ENCODE data around the gene ERCC3.
A peak's percentile ranks its signal among the peaks of the same experiment; 100 is the strongest.
"Not testable (repeated sequence)": the region's sequence is repeated elsewhere in the genome, so short reads cannot be mapped to it uniquely, and the experiment has no call there.

The ERCC3 gene

DNA sequence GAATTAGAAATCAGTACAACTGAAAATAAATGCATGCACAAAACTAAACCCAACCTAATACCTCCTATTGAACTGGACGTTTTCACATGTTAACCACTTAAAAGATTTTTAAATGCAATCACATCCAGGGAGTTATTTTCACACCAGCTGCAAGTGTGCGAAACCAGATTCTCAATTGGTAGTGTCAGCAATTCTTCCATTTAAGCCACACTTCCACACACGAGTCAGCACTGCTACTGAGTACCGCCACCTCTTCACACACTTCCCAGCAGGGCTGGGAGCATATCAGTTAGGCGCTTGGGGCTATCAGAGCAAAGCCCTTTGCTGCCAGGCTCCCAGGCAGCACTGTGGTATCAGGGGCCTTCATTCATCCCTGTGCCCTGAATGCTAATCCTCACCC, 14.2 kb downstream of the ERCC3 start:
- no peak for DNase-seq (ENCODE audit: low read depth)

DNA sequence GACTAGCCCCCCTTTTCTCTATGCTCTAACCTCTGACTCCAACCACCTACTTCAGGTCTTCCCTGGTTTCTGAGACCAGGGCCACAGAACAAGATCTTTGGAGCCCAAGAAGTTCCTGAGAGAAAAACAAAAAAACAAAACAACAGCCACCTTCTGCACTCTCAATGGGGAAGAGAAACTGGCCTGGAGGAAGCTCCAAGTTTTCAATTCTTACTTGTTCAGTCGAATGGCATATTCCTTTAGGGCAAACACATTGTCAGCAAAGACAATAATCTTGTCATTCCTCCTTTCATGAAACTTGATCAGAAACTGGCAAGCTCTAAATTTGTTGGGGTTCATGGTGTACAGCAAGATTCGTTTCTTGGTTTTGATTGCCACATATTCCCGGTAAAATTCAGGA, 15.0 kb downstream of the ERCC3 start:
- DNase-seq (ENCODE audit: low read depth), result no peak

GRCh38 chr2:127277028-127277427, 16.9 kb downstream of the ERCC3 start:
- DNase-seq (ENCODE audit: low read depth), result no peak

- no peak for DNase-seq (ENCODE audit: low read depth)
Measured at GRCh38 chr2:127275789-127276188, 18.2 kb downstream of the ERCC3 start.

GRCh38 chr2:127275356-127275755, 18.6 kb downstream of the ERCC3 start:
- no peak for DNase-seq (ENCODE audit: low read depth)

- peak; percentile 7 for DNase-seq (ENCODE audit: low read depth)
Measured at GRCh38 chr2:127270663-127271062, 23.3 kb downstream of the ERCC3 start.

DNA sequence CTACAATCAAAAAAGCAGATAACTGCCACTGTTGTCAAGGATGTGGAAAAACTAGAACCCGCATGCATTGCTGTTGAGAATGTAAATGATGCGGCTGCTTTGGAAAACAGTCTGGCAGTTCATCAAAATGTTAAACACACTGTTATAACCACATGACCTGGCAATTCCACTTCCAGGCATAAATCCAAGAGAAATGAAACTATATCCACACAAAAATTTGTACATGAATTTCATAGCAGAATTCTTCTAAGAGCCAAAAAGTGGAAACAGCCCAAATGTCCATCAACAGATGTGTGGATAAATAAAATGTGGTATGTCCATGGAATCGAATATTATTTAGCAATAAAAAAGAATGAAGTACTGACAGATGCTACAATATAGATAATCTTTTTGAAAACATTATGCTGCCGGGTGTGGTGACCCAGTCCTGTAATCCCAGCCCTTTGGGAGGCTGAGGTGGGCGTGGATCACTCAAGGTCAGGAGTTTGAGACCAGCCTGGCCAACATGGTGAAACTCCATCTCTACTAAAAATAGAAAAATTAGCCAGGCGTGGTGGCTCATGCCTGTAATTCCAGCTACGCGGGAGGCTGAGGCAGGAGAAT, 32.0 kb downstream of the ERCC3 start:
- DNase-seq (ENCODE audit: low read depth), result no peak

DNA sequence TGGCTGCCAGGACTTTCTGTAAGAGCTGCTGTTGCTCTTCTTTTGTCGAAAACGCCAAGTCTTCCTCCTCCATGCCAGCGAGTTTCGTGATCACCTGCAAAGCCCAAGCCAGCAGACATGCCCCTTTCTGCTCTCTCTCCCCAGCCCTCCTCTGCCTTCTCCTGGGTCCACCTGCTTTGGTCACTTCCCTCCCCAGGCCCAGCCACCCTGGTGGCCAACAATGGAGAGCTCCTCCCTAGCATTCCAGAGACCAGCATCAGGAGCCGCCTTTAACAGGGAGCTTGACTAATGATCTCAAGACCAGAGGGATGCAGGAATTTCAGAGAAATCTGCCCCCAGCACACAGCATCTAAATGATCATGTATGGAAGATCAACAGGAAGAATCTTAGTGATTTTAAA, 34.6 kb downstream of the ERCC3 start:
- no peak for DNase-seq (ENCODE audit: low read depth)

GRCh38 chr2:127256866-127257265, 37.1 kb downstream of the ERCC3 start:
- DNase-seq (ENCODE audit: low read depth), result no peak

GRCh38 chr2:127256381-127256780, 37.6 kb downstream of the ERCC3 start:
- no peak for DNase-seq (ENCODE audit: low read depth)

DNA sequence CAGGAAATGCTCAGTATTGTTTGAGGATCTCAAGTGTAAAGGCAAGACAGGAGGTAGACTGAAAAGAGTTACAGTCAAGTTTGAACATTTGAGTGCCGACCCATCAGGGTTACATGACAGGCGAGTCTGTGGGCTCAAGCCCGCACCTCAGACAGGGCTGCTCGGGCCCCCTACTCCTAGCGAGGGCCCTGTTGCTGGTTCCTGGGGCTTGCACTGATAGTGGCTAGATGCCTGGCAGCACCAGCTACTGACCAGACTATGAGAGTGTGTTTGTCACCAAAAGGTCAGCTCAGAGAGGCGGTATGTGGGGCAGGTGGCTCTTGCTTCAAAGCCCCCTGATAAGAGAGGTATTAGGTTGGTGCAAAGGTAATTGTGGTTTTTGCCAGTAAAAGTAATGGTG, 38.2 kb downstream of the ERCC3 start:
- no peak for DNase-seq (ENCODE audit: low read depth)

DNA sequence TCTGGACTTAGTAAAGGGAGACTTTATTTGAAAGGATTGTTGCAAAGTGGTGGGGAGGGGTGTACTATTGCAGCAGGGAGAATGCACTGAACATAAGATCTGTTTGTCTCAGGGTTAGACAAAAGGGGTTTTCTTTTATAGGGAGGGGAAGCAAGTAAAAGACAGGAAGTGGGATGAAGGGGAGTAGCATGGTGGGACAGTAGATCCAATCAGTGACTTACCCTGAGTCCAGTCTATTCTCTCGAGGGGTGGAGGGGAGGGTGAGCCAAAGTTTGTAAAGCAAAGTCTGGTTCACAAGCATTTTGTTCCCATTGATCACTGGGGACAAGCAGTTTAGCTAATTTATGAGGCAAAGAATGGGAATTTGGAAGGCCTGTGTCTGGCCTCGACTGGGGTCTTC, 38.8 kb downstream of the ERCC3 start:
- no peak for DNase-seq (ENCODE audit: low read depth)

DNA sequence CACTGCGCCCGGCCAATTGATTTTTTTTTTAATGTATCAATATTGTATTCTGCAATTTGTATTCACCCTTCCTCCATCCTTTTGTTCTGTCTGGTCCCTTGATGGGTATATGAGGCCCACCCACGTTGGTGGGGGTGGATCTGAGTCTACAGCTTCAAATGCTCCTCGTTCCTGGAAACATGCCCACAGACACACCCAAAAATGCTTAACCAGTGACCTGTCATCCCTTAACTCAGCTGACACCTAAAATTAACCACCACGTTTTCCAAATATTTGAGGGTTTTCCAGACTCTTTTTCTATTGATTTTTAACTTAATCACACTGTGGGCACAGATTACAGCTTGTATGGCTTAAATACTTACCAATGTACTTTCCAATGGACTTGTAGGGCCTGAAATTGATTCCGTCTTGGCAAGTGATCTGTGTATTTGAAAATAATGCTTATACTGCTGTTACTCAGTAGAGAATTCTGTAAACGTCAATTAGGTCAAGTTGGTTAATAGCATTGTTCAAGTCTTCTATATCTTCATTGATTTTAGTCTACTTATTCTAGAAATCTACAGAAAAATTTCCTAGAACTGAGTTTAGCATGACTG, 39.5 kb downstream of the ERCC3 start:
- no peak for DNase-seq (ENCODE audit: low read depth)

DNA sequence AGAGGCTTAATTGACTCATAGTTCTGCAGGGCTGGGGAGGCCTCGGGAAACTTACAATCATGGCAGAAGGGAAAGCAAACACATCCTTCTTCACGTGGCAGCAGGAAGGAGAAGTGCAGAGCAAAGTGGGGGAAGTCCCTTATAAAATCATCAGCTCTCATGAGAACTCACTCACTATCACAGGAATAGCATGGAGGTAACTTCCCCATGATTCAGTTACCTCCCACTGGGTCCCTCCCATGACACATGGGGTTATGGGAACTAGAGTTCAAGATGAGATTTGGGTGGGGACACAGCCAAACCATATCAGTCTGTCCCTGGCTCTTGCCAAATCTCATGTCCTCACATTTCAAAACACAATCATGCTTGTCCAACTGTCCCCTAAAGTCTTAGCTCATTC, 52.8 kb downstream of the ERCC3 start:
- DNase-seq (ENCODE audit: low read depth), result not testable (repeated sequence)

GRCh38 chr2:127239395-127239794, 54.5 kb downstream of the ERCC3 start:
- no peak for DNase-seq (ENCODE audit: low read depth)

DNA sequence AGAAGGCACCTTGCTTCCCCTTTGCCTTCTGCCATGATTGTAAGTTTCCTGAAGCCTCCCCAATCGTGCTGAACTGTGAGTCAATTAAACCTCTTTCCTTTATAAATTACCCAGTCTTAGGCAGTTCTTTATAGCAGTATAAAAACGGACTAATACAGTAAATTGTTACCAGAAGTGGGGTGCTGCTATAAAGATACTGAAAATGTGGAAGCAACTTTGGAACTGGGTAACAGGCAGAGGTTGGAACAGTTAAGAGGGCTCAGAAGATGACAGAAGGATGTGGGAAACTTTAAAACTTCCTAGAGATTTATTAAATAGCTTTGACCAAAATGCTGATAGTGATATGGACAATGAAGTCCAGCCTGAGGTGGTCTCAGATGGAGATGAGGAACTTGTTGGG, 56.2 kb downstream of the ERCC3 start:
- DNase-seq (ENCODE audit: low read depth), result not testable (repeated sequence)

- DNase-seq (ENCODE audit: low read depth), result no peak
Measured at GRCh38 chr2:127235082-127235702, 58.8 kb downstream of the ERCC3 start.

GRCh38 chr2:127233710-127234109, 60.2 kb downstream of the ERCC3 start:
- no peak for DNase-seq (ENCODE audit: low read depth)

GRCh38 chr2:127231130-127231865, 62.6 kb downstream of the ERCC3 start:
- DNase-seq (ENCODE audit: low read depth), result no peak

DNA sequence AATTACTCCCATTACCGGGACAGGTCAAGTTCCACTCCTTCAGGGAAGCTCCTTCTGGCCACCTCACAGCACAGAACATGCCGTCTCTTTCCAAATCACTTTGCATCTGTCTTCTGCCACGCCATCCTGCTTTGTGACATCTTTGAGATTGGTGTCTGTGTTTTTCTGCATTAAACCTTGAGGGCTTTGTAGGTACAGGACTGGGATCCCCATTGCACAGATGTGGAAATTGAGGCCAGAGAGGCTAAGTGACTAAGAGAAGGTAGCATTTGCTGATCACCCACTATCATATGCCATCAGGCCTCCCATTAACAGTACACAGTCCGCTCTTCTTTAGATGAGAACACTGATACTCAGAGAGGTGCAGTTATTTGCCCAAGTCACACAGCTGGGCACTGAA, 64.4 kb downstream of the ERCC3 start:
- no peak for DNase-seq (ENCODE audit: low read depth)

GRCh38 chr2:127228102-127228501, 65.8 kb downstream of the ERCC3 start:
- no peak for DNase-seq (ENCODE audit: low read depth)

DNA sequence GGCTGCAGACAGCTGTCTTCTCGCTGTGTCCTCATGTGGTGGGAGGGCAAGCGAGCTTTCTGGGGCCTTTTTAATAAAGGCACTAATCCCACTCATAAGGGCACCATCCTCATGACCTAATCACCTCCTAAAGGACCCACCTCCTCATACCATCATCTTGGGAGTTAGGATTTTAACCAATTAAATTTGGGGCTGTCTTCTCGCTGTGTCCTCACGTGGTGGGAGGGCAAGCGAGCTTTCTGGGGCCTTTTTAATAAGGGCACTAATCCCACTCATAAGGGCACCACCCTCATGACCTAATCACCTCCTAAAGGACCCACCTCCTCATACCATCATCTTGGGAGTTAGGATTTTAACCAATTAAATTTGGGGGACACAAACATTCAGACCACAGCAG, 66.7 kb downstream of the ERCC3 start:
- DNase-seq (ENCODE audit: low read depth), result not testable (repeated sequence)

Measured in activated T-cell treated with anti-CD3 and anti-CD28 coated beads for 48 hours (primary cell).